AG04450 (cell line): ENCODE measurements around the gene LYPD3. TPM values are rescaled to one million over a fixed set of nuclear protein-coding genes. Genes with fewer than 3 reads are reported as not detected.

Experiments
- CTCF ChIA-PET: fragments of 300-600, 350-600 bp; formaldehyde crosslinking; extraction: SDS; loops from one replicate; lab custom pipeline; 2022; ENCODE audit warnings: antibody characterized with exemption, inconsistent platforms; lab: Charles Lee
- POLR2A ChIA-PET: fragments of 350-600 bp; formaldehyde crosslinking; extraction: SDS; loops from one replicate; lab custom pipeline; 2021; ENCODE audit warnings: antibody characterized with exemption, inconsistent platforms; lab: Yijun Ruan, JAX
- DNase-seq: peaks from one replicate; pipeline ENCODE4 v3.0.0-alpha.2; 2011; ENCODE audit warnings: low read depth, low spot score
- H3K27ac ChIP-seq: one replicate; pipeline ENCODE4 v1.5.1; 2012; ENCODE audit warnings: low read depth, low read length, control low read depth
- H3K27me3 ChIP-seq: one replicate; pipeline ENCODE4 v1.6.0; 2012; ENCODE audit warnings: low read length; ENCODE audit not compliant: control insufficient read depth, insufficient read depth
- H3K4me3 ChIP-seq: 2 replicates; pipeline ENCODE4 v1.5.1; 2011; ENCODE audit warnings: mild to moderate bottlenecking, low read depth, low read length, control low read depth
- H3K9me3 ChIP-seq: 2 replicates; pipeline ENCODE4 v1.5.1; 2012; ENCODE audit warnings: low read length; ENCODE audit not compliant: control insufficient read depth, insufficient read depth
- CTCF ChIP-seq: IDR thresholded peaks from 2 replicates; pipeline ENCODE4 v1.5.1; 2011; ENCODE audit warnings: low read depth, low read length, control low read depth, inconsistent platforms
- polyA plus RNA-seq: library from polyadenylated mRNA; depleted of rRNA; stranded (reverse); fragments of >200 nt; gene quantifications from 2 replicates; pipeline ENCODE4 v1.2.3, GENCODE V29; 2011

Gene LYPD3
- polyA plus RNA-seq, 1 experiment = 0.60 TPM

- H3K27ac ChIP-seq = no peak overlapping the region
- POLR2A ChIA-PET = no interaction called here
- no peak for DNase-seq
- CTCF ChIA-PET = interaction anchor here (1.6 kb wide), 1 partner anchor 10 kb away, joined by 6 read pairs; no protein-coding TSS in a partner anchor
- H3K27me3 ChIP-seq = peaks cover 13% of the 10 kb centered on the region
- no peak for TF ChIP-seq CTCF
- H3K4me3 ChIP-seq = no peak overlapping the region
- H3K9me3 ChIP-seq = no peaks in the 10 kb centered on the region
Measured at GRCh38 chr19:43422000-43422688, 43.3 kb downstream of the LYPD3 start.

GRCh38 chr19:43420954-43421353, 44.5 kb downstream of the LYPD3 start:
- Histone ChIP-seq H3K27me3 (peaks cover 13% of the 10 kb centered on the region), H3K9me3 (no peaks in the 10 kb centered on the region), H3K27ac (no peak overlapping the region), H3K4me3 (no peak overlapping the region)
- TF ChIP-seq CTCF = no peak
- no peak for DNase-seq
- ChIA-PET POLR2A (no interaction called here), CTCF (interaction anchor here (1.8 kb wide), 1 partner anchor 12 kb away, joined by 6 read pairs; no protein-coding TSS in a partner anchor)

- no peak for DNase-seq
- no peak for TF ChIP-seq CTCF
- Histone ChIP-seq H3K27me3 (peaks cover 18% of the 10 kb centered on the region), H3K4me3 (no peak overlapping the region), H3K9me3 (peaks cover 22% of the 10 kb centered on the region), H3K27ac (no peak overlapping the region)
- CTCF ChIA-PET = interaction anchor here (1.5 kb wide), 1 partner anchor 9 kb away, joined by 9 read pairs; no protein-coding TSS in a partner anchor
- POLR2A ChIA-PET = no interaction called here
Measured at GRCh38 chr19:43416951-43417623, 48.3 kb downstream of the LYPD3 start.

- POLR2A ChIA-PET = no interaction called here
- peaks cover 22% of the 10 kb centered on the region for H3K9me3 ChIP-seq
- no peak within 1 kb of the TSS for H3K27ac ChIP-seq
- CTCF ChIA-PET = no interaction called here
- peaks cover 11% of the 10 kb centered on the region for H3K27me3 ChIP-seq
- no peak for DNase-seq
- H3K4me3 ChIP-seq = no peak within 1 kb of the TSS
- no peak for TF ChIP-seq CTCF
Measured at GRCh38 chr19:43414554-43414953, 50.9 kb downstream of the LYPD3 start, which contains the start of gene TEX101. TEX101 (plus strand) TSS chr19:43414890; CDS start chr19:43415920, 1,030 bp downstream.

DNA sequence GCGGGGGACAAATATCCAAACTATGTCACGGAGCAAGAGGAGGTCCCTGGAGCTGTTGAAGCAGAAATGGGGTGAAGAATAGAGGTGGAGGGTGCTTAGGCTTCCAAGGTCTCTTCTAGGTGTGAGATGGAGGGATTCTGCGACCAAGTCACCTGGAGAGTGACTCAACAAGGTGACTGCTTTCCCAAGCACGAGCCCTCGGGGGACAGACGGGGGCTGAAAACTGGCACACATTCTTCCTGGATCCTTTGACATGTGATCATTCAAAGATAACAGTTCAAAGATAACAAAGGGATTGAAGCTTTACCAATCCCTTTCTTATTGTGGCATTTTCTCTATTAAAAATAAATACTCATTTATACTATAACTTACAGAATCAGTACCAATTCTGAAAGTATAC, 53.0 kb downstream of the LYPD3 start:
- Histone ChIP-seq H3K9me3 (peaks cover 28% of the 10 kb centered on the region), H3K27ac (no peak overlapping the region), H3K27me3 (peaks cover 8% of the 10 kb centered on the region), H3K4me3 (no peak overlapping the region)
- DNase-seq = no peak
- no peak for TF ChIP-seq CTCF
- CTCF ChIA-PET = no interaction called here
- POLR2A ChIA-PET = no interaction called here
